ENCODE results near the gene PECR.
A peak's percentile ranks its signal among the peaks of the same experiment; 100 is the strongest.

PECR gene

DNA sequence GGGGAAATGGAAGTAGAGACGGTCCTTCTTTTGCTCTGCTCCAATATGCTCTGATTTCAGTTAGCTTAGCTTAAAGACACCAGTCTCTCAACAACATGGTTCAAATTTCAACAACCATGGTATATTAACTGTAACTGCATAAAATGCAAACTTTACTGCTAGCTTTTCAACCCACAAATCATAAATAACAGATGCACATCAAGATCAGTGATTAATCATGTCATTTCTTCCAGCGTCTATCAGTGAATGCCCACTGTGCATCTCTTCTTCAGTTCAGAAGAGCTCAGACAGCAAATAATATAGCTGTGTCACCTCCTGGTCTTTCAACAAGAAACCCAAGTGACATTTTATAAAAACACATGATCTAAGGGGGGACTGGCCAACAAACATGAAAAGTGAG lies 12.6 kb downstream of the PECR start:
- no peak for FAIRE-seq

DNA sequence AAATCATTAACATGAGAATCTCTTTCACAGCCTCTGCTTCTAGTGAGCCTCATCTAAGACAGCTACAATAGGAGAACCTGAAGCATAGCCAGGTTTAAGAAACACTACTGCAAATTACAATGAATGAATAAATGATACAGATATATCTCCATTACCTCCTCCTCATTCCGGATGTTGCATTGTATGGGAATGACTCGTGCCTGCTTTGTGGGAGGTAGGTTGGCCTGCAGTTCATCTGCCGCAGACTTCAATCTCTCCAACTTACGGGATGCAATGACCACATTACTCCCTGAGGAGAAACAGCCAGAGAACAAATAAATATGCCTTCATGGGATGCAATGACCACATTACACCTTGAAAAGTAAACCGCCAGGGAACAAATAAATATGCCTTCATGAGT lies 15.4 kb downstream of the PECR start:
- no peak for FAIRE-seq

DNA sequence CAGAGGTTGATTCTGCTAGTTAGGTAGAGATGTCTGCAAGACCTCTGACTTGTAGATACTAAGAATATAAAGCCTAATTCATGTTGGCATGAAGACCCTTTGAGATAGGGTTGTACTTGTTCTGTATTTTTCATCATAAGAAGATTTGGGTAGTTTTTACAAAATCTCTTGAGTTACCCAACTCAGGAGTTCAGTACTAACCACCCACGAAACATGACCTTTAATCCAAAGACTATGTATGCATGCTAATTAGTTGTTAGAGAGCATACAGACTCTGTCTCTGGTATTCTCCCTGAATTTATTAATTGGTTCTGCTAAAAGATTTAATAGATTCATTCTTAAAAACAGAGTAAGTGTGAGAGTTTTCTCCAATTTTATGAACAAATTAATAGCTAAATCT lies 16.9 kb downstream of the PECR start:
- no peak for FAIRE-seq

GRCh38 chr2:216064014-216064630 lies 17.5 kb downstream of the PECR start:
- FAIRE-seq, result peak; percentile 90

GRCh38 chr2:216059233-216059834 lies 22.3 kb downstream of the PECR start:
- no peak for FAIRE-seq

GRCh38 chr2:216057688-216058193 lies 23.9 kb downstream of the PECR start:
- FAIRE-seq, result no peak

DNA sequence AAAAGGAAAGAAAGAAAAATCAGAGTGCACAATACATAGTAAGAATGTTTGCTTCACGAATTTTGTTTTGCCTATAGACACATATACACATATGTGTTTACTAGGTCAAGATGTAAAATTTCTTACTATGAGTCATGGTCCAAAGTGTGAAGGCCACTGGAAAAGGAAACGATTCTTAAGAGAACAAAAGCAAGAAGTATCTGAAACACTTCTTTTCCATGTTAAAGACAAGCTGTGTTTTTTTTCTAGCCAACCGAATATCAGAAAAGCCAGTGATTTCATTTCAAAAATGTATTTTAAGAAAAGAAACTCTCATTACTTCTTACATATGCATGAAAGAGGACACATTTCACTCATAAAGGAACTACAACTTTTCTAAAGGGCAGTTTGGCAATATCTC lies 24.9 kb downstream of the PECR start:
- FAIRE-seq, result no peak

DNA sequence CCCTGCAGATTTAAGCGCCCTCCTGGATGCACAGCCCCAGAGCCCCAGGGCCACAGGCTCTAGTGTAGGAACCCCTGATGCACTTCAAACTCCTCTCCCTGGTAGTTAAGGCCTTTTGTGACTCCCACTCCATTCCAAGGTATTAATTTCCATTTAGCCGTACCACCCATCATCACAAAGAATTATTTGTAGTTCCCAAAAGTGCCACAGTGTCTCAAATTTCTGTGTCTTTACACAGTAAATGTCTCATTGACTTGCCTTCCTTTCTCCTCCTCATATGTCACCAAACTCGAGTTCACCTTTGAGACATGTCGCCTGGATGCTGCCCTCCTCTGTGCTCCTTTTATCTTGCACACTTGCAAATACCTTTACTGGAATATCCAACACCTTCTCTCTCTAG lies 25.9 kb downstream of the PECR start:
- FAIRE-seq, result no peak

GRCh38 chr2:216052420-216052819 lies 29.2 kb downstream of the PECR start:
- no peak for FAIRE-seq

- FAIRE-seq, result no peak
These were observed 30.3 kb downstream of the PECR start for GRCh38 chr2:216051350-216051749.

DNA sequence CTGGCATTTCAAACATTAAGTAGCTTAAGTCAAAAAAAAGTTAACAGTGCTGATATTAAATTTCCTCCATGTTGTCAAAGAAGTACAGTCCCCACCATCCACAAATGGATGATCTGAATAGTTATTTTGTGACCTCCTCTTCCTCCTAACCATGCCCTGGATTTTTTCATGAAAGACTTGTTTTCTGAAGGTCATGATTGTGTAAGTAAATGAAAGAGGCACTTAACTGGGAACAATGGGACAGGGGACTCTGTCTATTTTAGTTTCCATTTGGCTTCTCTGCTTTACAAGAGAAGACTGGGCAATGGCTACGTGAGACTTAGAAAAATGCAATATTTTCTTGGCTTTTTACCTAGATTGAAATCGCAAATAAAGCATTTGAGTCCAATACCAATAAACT lies 32.2 kb downstream of the PECR start:
- no peak for FAIRE-seq

DNA sequence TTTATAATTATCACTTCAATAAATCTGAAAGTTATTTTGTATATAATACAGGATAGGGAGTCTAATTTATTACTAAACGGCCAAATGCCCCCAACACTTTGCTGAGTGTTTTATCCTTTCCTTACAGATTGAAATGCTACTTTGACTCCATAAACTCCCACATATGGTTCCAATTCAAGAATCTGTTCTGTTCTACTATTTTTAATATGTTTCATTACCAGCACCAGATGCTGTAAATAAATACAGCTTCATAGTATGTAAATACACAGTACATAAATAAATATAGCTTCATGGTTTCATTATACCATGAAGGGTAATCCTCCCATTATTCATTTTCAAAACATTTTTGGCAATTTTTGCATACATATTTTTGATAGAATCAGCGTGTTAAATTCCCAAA lies 34.2 kb downstream of the PECR start:
- no peak for FAIRE-seq

DNA sequence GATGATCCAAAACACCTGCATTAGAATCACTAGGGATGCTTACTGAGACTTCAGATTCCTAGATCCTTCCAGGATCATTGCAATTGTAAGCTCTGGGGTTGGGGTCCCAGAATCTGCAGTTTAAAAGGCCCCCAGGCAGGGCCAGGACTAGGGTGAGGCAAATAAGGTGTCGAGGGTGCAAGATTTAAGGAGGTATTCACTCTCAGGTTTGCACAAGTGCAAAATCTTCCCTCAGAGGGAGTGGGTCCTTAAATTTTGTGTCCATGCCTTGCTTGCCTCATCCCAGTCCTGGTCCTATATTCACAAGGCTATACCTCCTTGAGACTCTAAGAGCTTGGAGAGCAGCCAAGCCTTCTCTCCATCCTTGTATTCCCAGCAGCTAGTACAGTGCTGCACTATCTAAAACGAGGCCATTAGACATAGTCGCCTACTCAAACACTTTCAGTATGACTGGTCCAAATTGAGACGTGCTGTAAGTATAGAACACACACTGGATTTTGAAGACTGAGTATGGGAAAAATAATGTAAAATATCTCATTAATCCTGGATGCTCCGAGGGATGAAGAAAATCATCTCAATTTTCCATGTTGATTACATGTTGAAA lies 36.6 kb downstream of the PECR start:
- no peak for FAIRE-seq

- FAIRE-seq, result no peak
These were observed 37.7 kb downstream of the PECR start for GRCh38 chr2:216043949-216044348.

GRCh38 chr2:216041438-216041837 lies 40.2 kb downstream of the PECR start:
- no peak for FAIRE-seq

- no peak for FAIRE-seq
These were observed 41.7 kb downstream of the PECR start for GRCh38 chr2:216039918-216040317.

GRCh38 chr2:216034065-216034464 lies 47.5 kb downstream of the PECR start:
- peak; percentile 63 for FAIRE-seq

DNA sequence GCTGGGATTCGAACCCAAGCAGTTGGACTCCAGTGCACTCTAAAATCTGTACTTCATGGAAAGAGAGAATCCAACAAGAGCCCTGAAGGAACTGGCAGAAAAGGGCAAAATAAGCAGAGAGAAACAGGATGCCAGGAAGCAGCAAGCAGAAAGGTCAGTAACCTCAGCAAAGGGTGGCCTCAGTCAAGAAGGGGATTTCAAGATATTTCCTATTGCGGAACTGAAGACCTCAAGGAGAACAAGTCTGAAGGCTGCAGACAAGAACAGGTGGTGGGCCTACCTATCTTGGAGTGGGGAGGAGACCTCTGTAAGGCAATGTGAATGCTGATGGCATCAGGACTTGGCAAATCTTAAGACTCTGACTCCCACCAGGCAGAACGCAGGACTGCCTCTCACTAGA lies 48.2 kb downstream of the PECR start:
- FAIRE-seq, result no peak

DNA sequence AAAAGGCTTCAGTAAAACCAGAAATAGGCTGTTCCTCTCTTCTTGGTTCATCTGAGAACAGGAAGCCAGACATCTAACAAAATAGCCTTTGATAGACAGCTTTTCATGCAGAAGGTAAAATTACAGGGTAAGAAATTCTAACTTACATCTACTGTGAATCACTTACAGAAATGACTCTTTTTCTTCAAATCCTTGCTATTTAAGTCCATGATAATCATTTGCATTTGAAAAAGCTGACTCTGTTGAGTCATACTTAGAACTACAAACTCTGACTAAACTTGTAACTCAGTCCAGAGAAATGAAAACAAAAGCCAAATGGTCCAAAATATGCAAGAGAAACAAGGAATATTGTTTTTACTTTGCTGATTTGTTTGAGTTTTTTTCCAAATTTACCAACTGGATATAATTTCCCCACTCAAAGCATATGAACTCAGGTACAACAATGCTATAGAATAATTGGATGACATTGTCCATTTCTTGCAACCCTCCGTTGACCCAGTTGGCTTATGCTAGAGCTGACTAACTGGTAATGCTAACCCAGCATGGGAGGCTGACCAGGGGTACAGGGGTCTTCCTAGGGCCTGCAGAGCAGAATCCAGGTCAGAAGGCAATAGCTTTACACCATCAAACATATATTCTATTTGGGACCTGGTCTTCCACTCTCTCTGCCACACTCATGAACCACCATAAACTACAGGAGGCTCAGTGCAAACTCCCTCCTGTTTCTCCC lies 49.5 kb downstream of the PECR start:
- FAIRE-seq, result no peak

DNA sequence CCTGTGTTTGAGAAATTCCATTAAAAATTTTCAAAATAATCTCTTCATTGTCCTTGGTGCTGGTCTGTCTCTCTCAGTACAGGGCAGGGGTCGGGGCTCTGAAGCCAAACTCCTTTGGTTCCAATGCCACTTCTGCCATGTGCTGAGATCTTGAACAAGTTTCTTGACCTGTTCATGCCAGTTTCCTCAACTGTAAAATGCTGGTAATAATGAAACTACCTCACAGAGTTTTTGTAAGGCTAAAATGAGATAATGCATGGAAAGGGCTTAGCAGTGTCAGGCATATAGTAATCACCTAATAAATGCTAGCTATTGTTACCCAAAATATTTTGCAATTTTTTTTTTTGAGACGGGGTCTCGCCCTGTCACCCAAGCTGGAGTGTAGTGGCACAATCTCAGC lies 51.4 kb downstream of the PECR start:
- FAIRE-seq, result no peak

- FAIRE-seq, result no peak
These were observed 52.0 kb downstream of the PECR start for GRCh38 chr2:216029416-216030129.

- FAIRE-seq, result no peak
These were observed 56.8 kb downstream of the PECR start for GRCh38 chr2:216024779-216025336.
